SK-N-SH treated with all-trans-retinoic acid at 6 μM for 48 hours (cell line): Measurements from ENCODE around the gene CD48.

Experiments used
- ARNTL ChIP-seq: fragments of 450-650 bp; formaldehyde crosslinking; IDR thresholded peaks from 2 replicates; pipeline ENCODE4 v1.5.0; 2020; ENCODE audit warnings: low read depth, mild to moderate bottlenecking, moderate library complexity, borderline replicate concordance
- CSDC2 ChIP-seq: fragments of 250-450 bp; sonication (Bioruptor Pico); IDR thresholded peaks from 2 replicates; pipeline ENCODE4 v1.5.0; 2020; ENCODE audit warnings: mild to moderate bottlenecking, moderate library complexity
- ISL1 ChIP-seq: fragments of 250-450 bp; sonication (Bioruptor Pico); IDR thresholded peaks from 2 replicates; pipeline ENCODE4 v2.1.2; 2022; ENCODE audit warnings: mild to moderate bottlenecking, moderate library complexity
- RARB ChIP-seq: fragments of 250-450 bp; sonication (Bioruptor Pico); IDR thresholded peaks from 2 replicates; pipeline ENCODE4 v1.8.0; 2021; ENCODE audit warnings: mild to moderate bottlenecking, moderate library complexity
- TOX ChIP-seq: fragments of 250-450 bp; sonication (Bioruptor Pico); IDR thresholded peaks from 2 replicates; pipeline ENCODE4 v1.8.0; 2021; ENCODE audit warnings: mild to moderate bottlenecking, moderate library complexity, borderline replicate concordance
- ZC3H10 ChIP-seq: fragments of 250-450 bp; sonication (Bioruptor Pico); IDR thresholded peaks from 2 replicates; pipeline ENCODE4 v1.5.1; 2021; ENCODE audit warnings: mild to moderate bottlenecking, moderate library complexity
- ZFP3 ChIP-seq: fragments of 250-450 bp; sonication (Bioruptor Pico); IDR thresholded peaks from 2 replicates; pipeline ENCODE4 v1.5.0; 2020; ENCODE audit warnings: mild to moderate bottlenecking, moderate library complexity
- TF ChIP-seq, protein P1 (sequence below): fragments of 250-450 bp; sonication (Bioruptor Pico); IDR thresholded peaks from 2 replicates; pipeline ENCODE4 v1.8.0; 2020; ENCODE audit warnings: mild to moderate bottlenecking, moderate library complexity, borderline replicate concordance
- TF ChIP-seq, protein P2 (sequence below): fragments of 250-450 bp; sonication (Bioruptor Pico); IDR thresholded peaks from 2 replicates; pipeline ENCODE4 v1.5.1; 2021; ENCODE audit warnings: mild to moderate bottlenecking, moderate library complexity

DNA sequence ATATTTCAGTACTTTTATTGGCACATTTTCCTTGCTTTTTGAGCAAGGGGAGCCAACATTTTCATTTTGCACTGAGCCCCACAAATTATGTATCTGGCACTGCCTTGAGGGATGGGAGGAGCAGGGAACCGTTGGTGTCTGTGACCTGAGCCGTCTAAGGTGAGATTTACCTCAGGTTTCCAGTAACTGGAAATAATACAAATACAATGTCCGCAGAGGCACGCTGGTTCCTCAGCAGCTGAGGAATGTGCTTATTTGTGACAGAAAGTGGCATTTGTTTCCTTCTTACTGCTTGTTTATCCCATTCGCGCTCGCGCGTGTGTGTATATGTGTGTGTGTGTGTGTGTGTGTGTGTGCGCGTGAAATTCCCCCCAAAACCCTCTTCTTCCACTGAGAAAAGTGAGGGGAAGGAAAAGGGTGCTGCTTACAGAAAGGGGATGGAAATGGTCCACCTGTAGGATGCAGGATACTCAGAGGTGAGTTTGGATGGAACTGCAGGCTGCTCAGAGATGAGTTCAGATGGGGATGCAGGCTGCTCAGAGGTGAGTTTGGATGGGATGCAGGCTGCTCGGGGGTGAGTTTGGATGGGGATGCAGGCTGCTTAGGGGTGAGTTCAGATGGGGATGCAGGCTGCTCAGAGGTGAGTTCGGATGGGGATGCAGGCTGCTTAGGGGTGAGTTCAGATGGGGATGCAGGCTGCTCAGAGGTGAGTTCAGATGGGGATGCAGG is 34.6 kb downstream of the CD48 start:
- TF ChIP-seq ARNTL (CRISPR knock-in tag) (no peak), CSDC2 (CRISPR knock-in tag) (no peak), ZC3H10 (CRISPR knock-in tag) (no peak), RARB (CRISPR knock-in tag) (no peak), ZFP3 (no peak), TOX (CRISPR knock-in tag) (no peak), ISL1 (no peak)
- TF ChIP-seq, protein P1, sequence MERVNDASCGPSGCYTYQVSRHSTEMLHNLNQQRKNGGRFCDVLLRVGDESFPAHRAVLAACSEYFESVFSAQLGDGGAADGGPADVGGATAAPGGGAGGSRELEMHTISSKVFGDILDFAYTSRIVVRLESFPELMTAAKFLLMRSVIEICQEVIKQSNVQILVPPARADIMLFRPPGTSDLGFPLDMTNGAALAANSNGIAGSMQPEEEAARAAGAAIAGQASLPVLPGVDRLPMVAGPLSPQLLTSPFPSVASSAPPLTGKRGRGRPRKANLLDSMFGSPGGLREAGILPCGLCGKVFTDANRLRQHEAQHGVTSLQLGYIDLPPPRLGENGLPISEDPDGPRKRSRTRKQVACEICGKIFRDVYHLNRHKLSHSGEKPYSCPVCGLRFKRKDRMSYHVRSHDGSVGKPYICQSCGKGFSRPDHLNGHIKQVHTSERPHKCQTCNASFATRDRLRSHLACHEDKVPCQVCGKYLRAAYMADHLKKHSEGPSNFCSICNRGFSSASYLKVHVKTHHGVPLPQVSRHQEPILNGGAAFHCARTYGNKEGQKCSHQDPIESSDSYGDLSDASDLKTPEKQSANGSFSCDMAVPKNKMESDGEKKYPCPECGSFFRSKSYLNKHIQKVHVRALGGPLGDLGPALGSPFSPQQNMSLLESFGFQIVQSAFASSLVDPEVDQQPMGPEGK (CRISPR knock-in tag), result no peak
- TF ChIP-seq, protein P2, sequence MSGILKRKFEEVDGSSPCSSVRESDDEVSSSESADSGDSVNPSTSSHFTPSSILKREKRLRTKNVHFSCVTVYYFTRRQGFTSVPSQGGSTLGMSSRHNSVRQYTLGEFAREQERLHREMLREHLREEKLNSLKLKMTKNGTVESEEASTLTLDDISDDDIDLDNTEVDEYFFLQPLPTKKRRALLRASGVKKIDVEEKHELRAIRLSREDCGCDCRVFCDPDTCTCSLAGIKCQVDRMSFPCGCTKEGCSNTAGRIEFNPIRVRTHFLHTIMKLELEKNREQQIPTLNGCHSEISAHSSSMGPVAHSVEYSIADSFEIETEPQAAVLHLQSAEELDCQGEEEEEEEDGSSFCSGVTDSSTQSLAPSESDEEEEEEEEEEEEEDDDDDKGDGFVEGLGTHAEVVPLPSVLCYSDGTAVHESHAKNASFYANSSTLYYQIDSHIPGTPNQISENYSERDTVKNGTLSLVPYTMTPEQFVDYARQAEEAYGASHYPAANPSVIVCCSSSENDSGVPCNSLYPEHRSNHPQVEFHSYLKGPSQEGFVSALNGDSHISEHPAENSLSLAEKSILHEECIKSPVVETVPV, result no peak
